HCT116 (cell line): ENCODE data around the gene VAV1. TPM values are rescaled to one million over a fixed set of nuclear protein-coding genes. Genes with fewer than 3 reads are reported as not detected.

Source experiments
- ATAC-seq: fragments of 200-7000 bp; cut with Tn5 transposase; 2 replicates; pipeline ENCODE4 v1.9.1; 2020; ENCODE audit warnings: mild to moderate bottlenecking, moderate library complexity
- BruUV-seq: library from RNA; stranded (reverse); fragments of 400-500 nt; replicated peaks from 2 replicates; lab custom pipeline; 2021; lab: Mats Ljungman, UMichigan
- CTCF ChIA-PET: fragments of 300-600 bp; sonication (Branson Sonifier 250); formaldehyde crosslinking; loops from one replicate; lab custom pipeline; 2021; ENCODE audit warnings: antibody characterized with exemption; lab: Charles Lee
- POLR2A ChIA-PET: fragments of 300-600, 350-600 bp; sonication (Branson Sonifier 250); formaldehyde crosslinking; loops from one replicate; lab custom pipeline; 2021; ENCODE audit warnings: antibody characterized with exemption; lab: Charles Lee
- RAD21 ChIA-PET, 2 experiments: fragments of 300-600 bp; sonication (Branson Sonifier 250); formaldehyde crosslinking; loops; one replicate each; lab custom pipeline; 2023; ENCODE audit warnings: low total read pairs in 2 of 2; ENCODE audit not compliant: uncharacterized antibody in 2 of 2, unreplicated experiment in 2 of 2, low non-redundant PET in 1 of 2; lab: Charles Lee
- DNase-seq: peaks from one replicate; pipeline ENCODE4 v3.0.0-alpha.2; 2010; ENCODE audit warnings: low read depth, low spot score
- H2AFZ ChIP-seq: fragments of 200-600 bp; shearing (Covaris generic), sonication (generic); 2 replicates; pipeline ENCODE4 v1.6.1; 2017; ENCODE audit warnings: low read depth, mixed run types, mixed read lengths, antibody characterized with exemption, low read length; ENCODE audit not compliant: poor library complexity, severe bottlenecking
- H3K27ac ChIP-seq: 2 replicates; pipeline ENCODE4 v1.5.1; 2012; ENCODE audit warnings: low read depth, low read length
- H3K27me3 ChIP-seq: fragments of 200-600 bp; sonication (generic); 2 replicates; pipeline ENCODE4 v1.6.1; 2016; ENCODE audit warnings: mixed run types, low read length, mixed read lengths; ENCODE audit not compliant: insufficient read depth
- H3K36me3 ChIP-seq, 2 experiments: fragments of 200-500 bp in 1 of 2; fragments of 200-600 bp in 1 of 2; sonication (Bioruptor generic) in 1 of 2; sonication (generic) in 1 of 2; 2 replicates each; pipeline versions ENCODE4 v1.5.1 to v1.6.1; 2014 to 2016; ENCODE audit warnings: low read length in 2 of 2, inconsistent platforms in 1 of 2, mixed read lengths in 1 of 2, mixed run types in 1 of 2; ENCODE audit not compliant: insufficient read depth in 2 of 2, control insufficient read depth in 1 of 2
- H3K4me1 ChIP-seq, 2 experiments: fragments of 200-600 bp in 1 of 2; sonication (generic) in 1 of 2; 2 replicates each; pipeline versions ENCODE4 v1.5.1 to v1.6.1; 2012 to 2017; ENCODE audit warnings: low read length in 2 of 2, inconsistent platforms in 1 of 2, mild to moderate bottlenecking in 1 of 2, mixed read lengths in 1 of 2, mixed run types in 1 of 2, moderate library complexity in 1 of 2; ENCODE audit not compliant: insufficient read depth in 2 of 2, control insufficient read depth in 1 of 2
- H3K4me2 ChIP-seq: fragments of 200-600 bp; sonication (generic); 2 replicates; pipeline ENCODE4 v1.6.1; 2017; ENCODE audit warnings: mixed run types, low read length, mixed read lengths
- H3K4me3 ChIP-seq, 2 experiments: fragments of 200-600 bp in 1 of 2; sonication (generic) in 1 of 2; replicated peaks in 1 of 2; 2 replicates each; pipeline ENCODE4 v1.5.1; 2011 to 2016; ENCODE audit warnings: low read length in 2 of 2, control low read depth in 1 of 2, low read depth in 1 of 2, mild to moderate bottlenecking in 1 of 2, mixed read lengths in 1 of 2, mixed run types in 1 of 2
- H3K79me2 ChIP-seq: fragments of 200-600 bp; sonication (generic); 2 replicates; pipeline ENCODE4 v1.6.1; 2017; ENCODE audit warnings: mild to moderate bottlenecking, mixed run types, low read length, moderate library complexity, mixed read lengths; ENCODE audit not compliant: insufficient read depth
- H3K9ac ChIP-seq: fragments of 200-600 bp; sonication (generic); 2 replicates; pipeline ENCODE4 v1.6.1; 2016; ENCODE audit warnings: low read length, mixed read lengths
- H3K9me2 ChIP-seq: fragments of 200-600 bp; sonication (generic), shearing (Covaris generic); 2 replicates; pipeline ENCODE4 v1.6.1; 2017; ENCODE audit warnings: mixed run types, mild to moderate bottlenecking, moderate library complexity; ENCODE audit not compliant: insufficient read depth
- H3K9me3 ChIP-seq, 2 experiments: fragments of 200-500 bp in 1 of 2; fragments of 200-600 bp in 1 of 2; sonication (Bioruptor generic) in 1 of 2; sonication (generic) in 1 of 2; 2 replicates each; pipeline ENCODE4 v1.6.1; 2014 to 2017; ENCODE audit warnings: low read length in 2 of 2, mixed read lengths in 2 of 2, inconsistent platforms in 1 of 2, low read depth in 1 of 2, mild to moderate bottlenecking in 1 of 2, mixed run types in 1 of 2, moderate library complexity in 1 of 2; ENCODE audit not compliant: control insufficient read depth in 1 of 2, insufficient read depth in 1 of 2
- H4K20me1 ChIP-seq: fragments of 200-600 bp; sonication (generic), shearing (Covaris generic); 2 replicates; pipeline ENCODE4 v1.6.1; 2017; ENCODE audit warnings: mixed run types, mild to moderate bottlenecking, moderate library complexity; ENCODE audit not compliant: insufficient read depth
- ATF3 ChIP-seq: IDR thresholded peaks from 2 replicates; pipeline ENCODE4 v1.6.1; 2012
- EGR1 ChIP-seq: IDR thresholded peaks from 2 replicates; pipeline ENCODE4 v1.6.1; 2012; ENCODE audit warnings: low read depth
- ELF1 ChIP-seq: IDR thresholded peaks from 2 replicates; pipeline ENCODE4 v1.6.1; 2012; ENCODE audit warnings: low read depth, borderline replicate concordance
- EZH2 ChIP-seq: fragments of 200-600 bp; sonication (generic); IDR thresholded peaks from 2 replicates; pipeline ENCODE4 v1.6.1; 2017; ENCODE audit warnings: antibody characterized with exemption, mixed run types
- EZH2phosphoT487 ChIP-seq: fragments of 200-600 bp; IDR thresholded peaks from 2 replicates; pipeline ENCODE4 v1.6.1; 2018; ENCODE audit warnings: antibody characterized with exemption, borderline replicate concordance
- FOSL1 ChIP-seq: IDR thresholded peaks from 2 replicates; pipeline ENCODE4 v1.6.1; 2012; ENCODE audit warnings: low read depth
- JUND ChIP-seq: IDR thresholded peaks from 2 replicates; pipeline ENCODE4 v1.6.1; 2012
- MAX ChIP-seq: IDR thresholded peaks from 2 replicates; pipeline ENCODE4 v1.6.1; 2012
- POLR2AphosphoS5 ChIP-seq: IDR thresholded peaks from 2 replicates; pipeline ENCODE4 v1.6.1; 2011; ENCODE audit warnings: mild to moderate bottlenecking, low read depth, low read length, moderate library complexity
- RAD21 ChIP-seq: IDR thresholded peaks from 2 replicates; pipeline ENCODE4 v1.6.1; 2012; ENCODE audit warnings: low read depth, mild to moderate bottlenecking
- SIN3A ChIP-seq: IDR thresholded peaks from 2 replicates; pipeline ENCODE4 v1.6.1; 2012; ENCODE audit warnings: low read depth
- SP1 ChIP-seq: IDR thresholded peaks from 2 replicates; pipeline ENCODE4 v1.6.1; 2012; ENCODE audit warnings: low read depth
- SRF ChIP-seq: IDR thresholded peaks from 2 replicates; pipeline ENCODE4 v1.6.1; 2012; ENCODE audit warnings: low read depth
- YY1 ChIP-seq: IDR thresholded peaks from 2 replicates; pipeline ENCODE4 v1.6.1; 2011; ENCODE audit warnings: low read length, low read depth, moderate library complexity, mild to moderate bottlenecking; ENCODE audit not compliant: insufficient replicate concordance; ENCODE audit errors: extremely low read depth
- ZFX ChIP-seq: fragments of 450-650 bp; IDR thresholded peaks from 2 replicates; pipeline ENCODE4 v1.6.1; 2017
- ZNF274 ChIP-seq: fragments of 200-500 bp; sonication (Bioruptor generic); IDR thresholded peaks from 2 replicates; pipeline ENCODE4 v1.6.1; 2014; ENCODE audit warnings: mild to moderate bottlenecking, low read depth, low read length, inconsistent platforms
- intact Hi-C: fragments of 100-400 bp; cut with micrococcal nuclease; formaldehyde crosslinking; loops from 2 replicates; pipeline ENCODE4 v1.10.0; 2022
- total RNA-seq: library from RNA; stranded (reverse); gene quantifications from one replicate; pipeline ENCODE4 v1.2.1, GENCODE V29; 2021; ENCODE audit not compliant: unreplicated experiment
- TF ChIP-seq, protein P1 (sequence below): IDR thresholded peaks from 2 replicates; pipeline ENCODE4 v1.6.1; 2012; ENCODE audit warnings: low read depth
- TF ChIP-seq, protein P2 (sequence below): IDR thresholded peaks from 2 replicates; pipeline ENCODE4 v1.6.1; 2011; ENCODE audit warnings: mild to moderate bottlenecking, low read length, moderate library complexity; ENCODE audit not compliant: insufficient replicate concordance; ENCODE audit errors: extremely low read depth

The VAV1 gene
- total RNA-seq, 1 experiment from 2014 or later, result 20.6 TPM

DNA sequence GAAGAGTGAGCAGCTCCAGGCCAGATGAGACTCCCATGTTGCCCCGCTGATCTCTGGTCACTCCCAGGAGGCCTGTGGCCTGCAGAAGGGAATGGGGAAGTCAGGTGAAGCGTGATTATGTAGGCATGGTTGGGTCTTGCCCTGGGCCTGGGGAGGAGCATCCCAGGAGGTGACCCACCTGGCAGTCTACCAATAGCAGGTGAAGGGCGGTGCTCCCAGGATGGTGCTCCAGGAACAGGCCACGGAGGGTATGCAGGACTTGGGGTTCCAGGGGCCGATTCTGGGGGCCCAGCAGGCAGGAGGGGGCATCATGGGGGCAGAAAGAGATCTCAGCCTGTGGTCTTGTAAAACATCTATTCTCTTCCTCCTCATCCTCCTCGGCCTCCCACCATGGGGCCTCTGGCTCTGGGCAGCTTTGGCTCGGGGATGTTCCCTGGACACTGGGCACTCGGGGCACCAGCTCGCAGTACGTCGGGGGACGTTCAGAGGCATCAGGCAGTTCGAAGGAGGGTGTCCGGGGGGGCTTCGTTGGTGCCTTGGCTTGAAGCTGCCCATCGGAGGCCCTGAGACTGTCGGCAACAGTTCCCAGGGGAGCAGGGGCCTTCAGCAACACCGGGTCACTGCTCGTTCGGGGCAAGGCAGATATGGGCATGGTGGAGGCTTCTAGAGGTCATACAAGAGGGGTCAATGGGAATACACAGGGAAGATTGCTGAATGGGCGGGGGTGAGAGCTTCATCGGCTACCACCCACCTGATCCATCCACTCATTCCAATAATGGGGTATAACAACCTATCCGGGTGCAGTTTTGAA is 17.6 kb upstream of the VAV1 start:
- RAD21 ChIA-PET, result no interaction called here
- Histone ChIP-seq H3K27me3 (no peaks in the 10 kb centered on the region), H3K79me2 (peaks cover 2% of the 10 kb centered on the region; the same call in 1 of the 2 replicates), H3K4me3 (no peak overlapping the region), H3K9me3 (no peaks in the 10 kb centered on the region), H4K20me1 (no peaks in the 10 kb centered on the region; the same call in 1 of the 2 replicates), H3K4me2 (no peak overlapping the region), H3K27ac (peak overlapping the region; percentile 88), H3K9me2 (no peaks in the 10 kb centered on the region), H3K4me1 (peaks cover 13 to 31% of the 10 kb centered on the region in 2 experiments; a peak in 3 of 4 replicates), H3K36me3 (peaks cover 10 to 38% of the 10 kb centered on the region in 2 experiments; a peak in 2 of 4 replicates)
- CTCF ChIA-PET, result interaction anchor here (1.3 kb wide), 1 partner anchor 109 kb away, joined by 3 read pairs; no protein-coding TSS in a partner anchor
- DNase-seq (no peak), ATAC-seq (no peak)
- intact Hi-C loops, result loop anchor here (5.0 kb wide), 1 partner anchor 238 kb away; no protein-coding TSS in a partner anchor
- BruUV-seq, result no TSS peak
- POLR2A ChIA-PET, result interaction anchor here (0.5 to 2.0 kb wide), 3 partner anchors 12 to 1561 kb away, joined by 3 to 10 read pairs (median 6); partner anchors contain the start of genes GPR108 and SH2D3A
- TF ChIP-seq, protein P1, sequence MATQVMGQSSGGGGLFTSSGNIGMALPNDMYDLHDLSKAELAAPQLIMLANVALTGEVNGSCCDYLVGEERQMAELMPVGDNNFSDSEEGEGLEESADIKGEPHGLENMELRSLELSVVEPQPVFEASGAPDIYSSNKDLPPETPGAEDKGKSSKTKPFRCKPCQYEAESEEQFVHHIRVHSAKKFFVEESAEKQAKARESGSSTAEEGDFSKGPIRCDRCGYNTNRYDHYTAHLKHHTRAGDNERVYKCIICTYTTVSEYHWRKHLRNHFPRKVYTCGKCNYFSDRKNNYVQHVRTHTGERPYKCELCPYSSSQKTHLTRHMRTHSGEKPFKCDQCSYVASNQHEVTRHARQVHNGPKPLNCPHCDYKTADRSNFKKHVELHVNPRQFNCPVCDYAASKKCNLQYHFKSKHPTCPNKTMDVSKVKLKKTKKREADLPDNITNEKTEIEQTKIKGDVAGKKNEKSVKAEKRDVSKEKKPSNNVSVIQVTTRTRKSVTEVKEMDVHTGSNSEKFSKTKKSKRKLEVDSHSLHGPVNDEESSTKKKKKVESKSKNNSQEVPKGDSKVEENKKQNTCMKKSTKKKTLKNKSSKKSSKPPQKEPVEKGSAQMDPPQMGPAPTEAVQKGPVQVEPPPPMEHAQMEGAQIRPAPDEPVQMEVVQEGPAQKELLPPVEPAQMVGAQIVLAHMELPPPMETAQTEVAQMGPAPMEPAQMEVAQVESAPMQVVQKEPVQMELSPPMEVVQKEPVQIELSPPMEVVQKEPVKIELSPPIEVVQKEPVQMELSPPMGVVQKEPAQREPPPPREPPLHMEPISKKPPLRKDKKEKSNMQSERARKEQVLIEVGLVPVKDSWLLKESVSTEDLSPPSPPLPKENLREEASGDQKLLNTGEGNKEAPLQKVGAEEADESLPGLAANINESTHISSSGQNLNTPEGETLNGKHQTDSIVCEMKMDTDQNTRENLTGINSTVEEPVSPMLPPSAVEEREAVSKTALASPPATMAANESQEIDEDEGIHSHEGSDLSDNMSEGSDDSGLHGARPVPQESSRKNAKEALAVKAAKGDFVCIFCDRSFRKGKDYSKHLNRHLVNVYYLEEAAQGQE, result no peak
- TF ChIP-seq ELF1 (no peak), ZFX (no peak), MAX (no peak), EZH2phosphoT487 (no peak), SRF (no peak), JUND (no peak), SIN3A (no peak), ZNF274 (no peak), YY1 (no peak), RAD21 (no peak), ATF3 (no peak), EZH2 (no peak), SP1 (no peak), EGR1 (no peak), FOSL1 (no peak), POLR2AphosphoS5 (no peak)
- TF ChIP-seq, protein P2, sequence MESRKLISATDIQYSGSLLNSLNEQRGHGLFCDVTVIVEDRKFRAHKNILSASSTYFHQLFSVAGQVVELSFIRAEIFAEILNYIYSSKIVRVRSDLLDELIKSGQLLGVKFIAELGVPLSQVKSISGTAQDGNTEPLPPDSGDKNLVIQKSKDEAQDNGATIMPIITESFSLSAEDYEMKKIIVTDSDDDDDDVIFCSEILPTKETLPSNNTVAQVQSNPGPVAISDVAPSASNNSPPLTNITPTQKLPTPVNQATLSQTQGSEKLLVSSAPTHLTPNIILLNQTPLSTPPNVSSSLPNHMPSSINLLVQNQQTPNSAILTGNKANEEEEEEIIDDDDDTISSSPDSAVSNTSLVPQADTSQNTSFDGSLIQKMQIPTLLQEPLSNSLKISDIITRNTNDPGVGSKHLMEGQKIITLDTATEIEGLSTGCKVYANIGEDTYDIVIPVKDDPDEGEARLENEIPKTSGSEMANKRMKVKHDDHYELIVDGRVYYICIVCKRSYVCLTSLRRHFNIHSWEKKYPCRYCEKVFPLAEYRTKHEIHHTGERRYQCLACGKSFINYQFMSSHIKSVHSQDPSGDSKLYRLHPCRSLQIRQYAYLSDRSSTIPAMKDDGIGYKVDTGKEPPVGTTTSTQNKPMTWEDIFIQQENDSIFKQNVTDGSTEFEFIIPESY, result no peak
- TF ChIP-seq, all 23 proteins: peak for 0
- no peak overlapping the region for H3K9ac ChIP-seq
- no peak overlapping the region for H2AFZ ChIP-seq
